NB4 (cell line): ENCODE measurements around the gene ARMC9.

Experiments used
- DNase-seq: peaks from one replicate; pipeline ENCODE4 v3.0.0; 2010; ENCODE audit warnings: low read depth
- H3K4me3 ChIP-seq: one replicate; pipeline ENCODE4 v1.5.1; 2011; ENCODE audit warnings: mild to moderate bottlenecking, low read depth, low read length, moderate library complexity
- MYC ChIP-seq: IDR thresholded peaks from 2 replicates; pipeline ENCODE4 v1.6.1; 2011; ENCODE audit warnings: low read depth, low read length
- POLR2A ChIP-seq: IDR thresholded peaks from 2 replicates; pipeline ENCODE4 v1.6.1; 2011; ENCODE audit warnings: mild to moderate bottlenecking; ENCODE audit not compliant: insufficient read length; ENCODE audit errors: extremely low read depth
- TF ChIP-seq, protein P1 (sequence below): IDR thresholded peaks from 2 replicates; pipeline ENCODE4 v1.6.1; 2011; ENCODE audit warnings: low read depth, low read length
- TF ChIP-seq, protein P2 (sequence below): IDR thresholded peaks from one replicate; pipeline ENCODE4 v1.5.1; 2012; ENCODE audit warnings: low read depth, low read length

The ARMC9 gene

DNA sequence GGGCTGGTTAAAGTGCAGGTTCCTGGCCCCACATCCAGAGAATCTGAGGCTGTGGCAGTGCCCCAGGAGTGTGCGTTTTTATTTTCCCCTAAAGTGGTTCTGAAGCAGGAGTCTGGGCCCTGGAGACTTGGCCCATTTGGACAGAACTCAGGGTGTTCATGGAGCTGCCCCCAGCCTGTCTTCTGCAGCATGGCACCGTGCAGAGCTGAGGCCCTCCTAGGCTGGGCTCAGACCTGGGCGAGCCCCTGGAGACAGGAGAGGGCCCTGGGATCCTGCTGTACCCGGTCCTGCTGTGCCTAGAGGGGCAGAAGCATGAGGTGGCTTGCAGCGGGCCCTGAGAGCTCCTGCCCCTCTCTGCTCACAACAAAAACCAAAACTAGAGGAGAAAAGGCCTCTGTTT lies 138.3 kb downstream of the ARMC9 start:
- no peak for DNase-seq
- no peak for TF ChIP-seq POLR2A
- no peak for TF ChIP-seq MYC
- TF ChIP-seq, protein P1, sequence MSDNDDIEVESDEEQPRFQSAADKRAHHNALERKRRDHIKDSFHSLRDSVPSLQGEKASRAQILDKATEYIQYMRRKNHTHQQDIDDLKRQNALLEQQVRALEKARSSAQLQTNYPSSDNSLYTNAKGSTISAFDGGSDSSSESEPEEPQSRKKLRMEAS = no peak
- TF ChIP-seq, protein P2, sequence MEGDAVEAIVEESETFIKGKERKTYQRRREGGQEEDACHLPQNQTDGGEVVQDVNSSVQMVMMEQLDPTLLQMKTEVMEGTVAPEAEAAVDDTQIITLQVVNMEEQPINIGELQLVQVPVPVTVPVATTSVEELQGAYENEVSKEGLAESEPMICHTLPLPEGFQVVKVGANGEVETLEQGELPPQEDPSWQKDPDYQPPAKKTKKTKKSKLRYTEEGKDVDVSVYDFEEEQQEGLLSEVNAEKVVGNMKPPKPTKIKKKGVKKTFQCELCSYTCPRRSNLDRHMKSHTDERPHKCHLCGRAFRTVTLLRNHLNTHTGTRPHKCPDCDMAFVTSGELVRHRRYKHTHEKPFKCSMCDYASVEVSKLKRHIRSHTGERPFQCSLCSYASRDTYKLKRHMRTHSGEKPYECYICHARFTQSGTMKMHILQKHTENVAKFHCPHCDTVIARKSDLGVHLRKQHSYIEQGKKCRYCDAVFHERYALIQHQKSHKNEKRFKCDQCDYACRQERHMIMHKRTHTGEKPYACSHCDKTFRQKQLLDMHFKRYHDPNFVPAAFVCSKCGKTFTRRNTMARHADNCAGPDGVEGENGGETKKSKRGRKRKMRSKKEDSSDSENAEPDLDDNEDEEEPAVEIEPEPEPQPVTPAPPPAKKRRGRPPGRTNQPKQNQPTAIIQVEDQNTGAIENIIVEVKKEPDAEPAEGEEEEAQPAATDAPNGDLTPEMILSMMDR = no peak
- H3K4me3 ChIP-seq = no peak overlapping the region

DNA sequence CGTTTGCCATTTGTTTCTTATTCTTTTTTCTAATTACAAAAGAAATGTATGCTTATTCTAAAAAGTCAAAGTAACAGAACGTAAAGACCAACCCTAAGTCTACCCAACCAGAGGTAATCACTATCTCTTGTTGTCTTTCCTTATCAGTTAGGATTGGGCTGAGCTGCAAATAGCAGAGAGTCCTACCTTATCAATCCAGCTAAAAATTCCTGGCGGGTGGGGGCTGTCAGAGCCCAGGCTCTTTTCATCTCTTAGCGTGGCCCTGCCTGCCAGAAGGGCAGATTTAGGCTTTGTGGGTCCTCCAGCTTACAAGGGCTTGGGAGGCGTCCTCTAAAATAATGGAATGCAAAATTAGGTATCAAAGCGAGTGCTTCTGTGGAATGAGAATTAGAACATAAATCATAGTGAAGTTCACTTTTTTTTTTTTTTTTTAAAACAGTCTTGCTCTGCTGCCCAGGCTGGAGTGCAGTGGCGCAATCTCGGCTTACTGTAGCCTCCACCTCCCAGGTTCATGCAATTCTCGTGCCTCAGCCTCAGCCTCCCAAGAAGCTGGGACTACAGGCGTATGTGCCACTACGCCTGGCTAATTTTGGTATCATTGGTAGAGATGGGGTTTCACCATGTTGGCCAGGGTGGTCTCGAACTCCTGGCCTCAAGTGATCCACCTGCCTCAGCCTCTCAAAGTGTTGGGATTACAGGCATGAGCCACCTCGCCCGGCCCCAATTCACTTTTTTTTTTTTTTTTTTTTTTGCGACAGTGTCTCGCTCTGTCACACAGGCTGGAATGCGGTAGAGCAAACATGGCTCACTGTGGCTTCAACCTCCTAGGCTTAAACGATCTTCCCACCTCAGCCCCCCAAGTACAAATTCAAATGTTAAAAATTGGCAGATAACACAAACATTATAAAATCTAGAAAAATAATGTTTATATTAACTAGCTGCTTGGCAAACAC lies 139.7 kb downstream of the ARMC9 start:
- DNase-seq = no peak
- H3K4me3 ChIP-seq = no peak overlapping the region
- TF ChIP-seq, protein P1 = no peak
- TF ChIP-seq MYC (no peak), POLR2A (no peak)
- TF ChIP-seq, protein P2 = no peak

DNA sequence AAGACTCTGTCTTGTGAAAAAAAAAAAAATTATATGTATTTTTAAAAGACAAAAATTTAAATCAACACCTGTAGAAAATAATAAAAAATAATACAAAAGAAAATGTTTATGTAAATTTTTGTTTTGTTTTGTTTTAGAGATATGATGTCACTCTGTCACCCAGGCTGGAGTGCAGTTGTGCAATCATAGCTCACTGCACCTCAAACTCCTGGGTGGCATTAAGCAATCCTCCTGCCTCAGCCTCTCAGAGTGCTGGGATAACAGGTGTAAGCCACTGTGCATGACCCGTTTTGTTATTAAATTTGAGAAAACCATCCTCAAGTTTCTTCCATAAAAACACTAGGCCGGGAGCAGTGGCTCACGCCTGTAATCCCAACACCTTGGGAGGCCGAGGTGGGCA lies 140.9 kb downstream of the ARMC9 start:
- no peak overlapping the region for H3K4me3 ChIP-seq
- TF ChIP-seq POLR2A = no peak
- TF ChIP-seq, protein P1 = no peak
- TF ChIP-seq, protein P2 = no peak
- no peak for TF ChIP-seq MYC
- DNase-seq = peak; percentile 54

DNA sequence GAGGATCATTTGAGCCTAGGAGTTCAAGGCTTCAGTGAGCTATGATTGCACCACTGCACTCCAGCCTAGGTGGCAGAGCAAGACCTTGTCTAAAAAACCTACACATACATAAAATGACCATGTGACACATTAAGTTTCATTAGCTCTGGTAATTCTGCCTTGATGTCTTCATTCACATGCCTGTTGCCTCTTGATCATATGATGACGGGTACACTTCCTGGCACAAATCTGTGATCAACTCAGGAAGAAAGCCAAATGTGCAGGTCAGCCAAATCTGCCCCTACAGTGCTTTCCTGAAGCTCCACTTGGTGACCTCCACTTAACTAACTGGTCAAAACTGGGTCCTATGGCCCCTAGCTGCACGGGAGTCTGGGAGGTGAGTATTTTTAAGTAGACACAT lies 142.7 kb downstream of the ARMC9 start:
- no peak for DNase-seq
- no peak overlapping the region for H3K4me3 ChIP-seq
- TF ChIP-seq MYC = no peak
- TF ChIP-seq, protein P2 = no peak
- TF ChIP-seq POLR2A = no peak
- TF ChIP-seq, protein P1 = no peak

DNA sequence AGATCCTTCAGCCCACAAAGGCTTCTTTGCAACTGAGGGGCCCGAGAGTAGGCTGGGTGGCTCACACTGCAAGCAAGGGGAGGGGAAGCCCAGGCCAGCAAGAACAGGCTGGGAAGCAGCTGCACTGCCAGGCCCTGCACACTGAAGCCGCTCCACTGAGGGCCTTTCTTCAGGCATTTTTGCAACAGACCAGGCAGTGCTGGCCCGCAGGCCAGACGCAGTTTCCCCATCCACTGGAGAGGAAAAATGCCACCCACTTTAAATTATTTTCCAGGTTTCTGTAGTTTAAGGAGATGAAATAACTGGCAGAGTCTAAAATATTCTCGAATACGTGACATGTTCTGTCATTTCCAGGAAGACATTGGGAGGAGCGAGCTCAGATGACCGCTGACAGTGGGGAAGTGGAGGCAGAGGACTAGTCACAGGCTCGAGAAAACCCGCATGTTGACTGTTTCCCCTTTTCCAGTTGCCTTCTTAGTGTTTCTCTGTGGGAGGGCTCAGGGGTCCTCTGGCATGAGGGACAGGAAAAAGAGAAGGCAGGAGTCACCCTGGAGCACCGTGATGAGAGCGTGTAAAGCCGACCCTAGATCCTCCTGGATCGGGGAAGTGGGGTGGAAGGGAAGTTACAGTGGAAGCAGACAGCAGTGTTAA lies 143.8 kb downstream of the ARMC9 start:
- TF ChIP-seq MYC = no peak
- TF ChIP-seq, protein P1 = no peak
- peak; percentile 35 for DNase-seq
- H3K4me3 ChIP-seq = no peak overlapping the region

DNA sequence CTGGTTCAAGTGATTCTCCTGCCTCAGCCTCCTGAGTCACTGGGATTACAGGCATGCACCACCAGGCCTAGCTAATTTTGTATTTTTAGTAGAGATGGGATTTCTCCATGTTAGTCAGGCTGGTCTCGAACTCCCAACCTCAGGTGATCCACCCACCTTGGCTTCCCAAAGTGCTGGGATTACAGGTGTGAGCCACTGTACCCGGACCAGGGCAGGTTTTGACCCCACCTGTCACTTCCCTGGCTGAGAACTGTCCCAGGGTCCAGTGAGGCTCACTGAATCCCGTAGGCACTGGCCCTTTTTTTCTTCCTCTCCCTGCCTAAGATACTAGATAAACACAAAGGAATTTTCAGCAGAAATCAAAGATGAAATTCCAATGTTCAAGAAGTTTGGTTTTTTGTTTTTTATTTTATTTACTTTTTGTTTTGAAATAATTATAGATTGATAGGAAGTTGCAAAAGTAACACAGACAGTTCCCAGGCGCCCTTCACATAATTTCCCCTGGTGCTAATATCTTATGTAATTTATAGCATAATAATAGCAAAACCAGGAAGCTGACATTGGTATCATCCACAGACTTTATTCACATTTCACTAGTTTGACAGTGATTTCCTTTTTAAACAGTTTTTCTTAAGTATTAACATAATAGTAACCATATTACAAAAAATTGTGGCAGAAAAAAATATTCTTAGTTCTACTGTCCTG lies 144.7 kb downstream of the ARMC9 start:
- DNase-seq = no peak
- TF ChIP-seq, protein P2 = no peak
- no peak for TF ChIP-seq MYC
- TF ChIP-seq, protein P1 = no peak
- no peak overlapping the region for H3K4me3 ChIP-seq
